ENCODE data around the gene ABCB6. TPM values are rescaled to one million over a fixed set of nuclear protein-coding genes. Genes with fewer than 3 reads are reported as not detected.

ABCB6 gene
- total and polyA plus RNA-seq, 2 of the 8 experiments (the other 6 are each of a cell fraction or from before 2014, with no cell fraction given), result 44.9 to 50.6 TPM

- TF ChIP-seq KDM5A (IDR thresholded peaks at IDR 0.05; ENCODE audit: low read length), result no peak
- no peak for TF ChIP-seq RAD21 (IDR thresholded peaks at IDR 0.05 in 1 of 2, conservative IDR thresholded peaks at IDR 0.05 in 1 of 2; ENCODE audit: low read depth in 2 of 2, low read length in 2 of 2)
- TF ChIP-seq BRCA1 (IDR thresholded peaks at IDR 0.05; ENCODE audit: low read depth, low read length), result no peak
- TF ChIP-seq MAFK (IDR thresholded peaks at IDR 0.05; ENCODE audit: low read depth, low read length), result no peak
These were observed 4.0 kb downstream of the ABCB6 start (continued) for GRCh38 chr2:219214786-219215185.

Measured in H1 (cell line).